HL-60 (cell line): Measurements from ENCODE around the gene SMIM13.

Experiments used
- GABPA ChIP-seq: IDR thresholded peaks from 2 replicates; pipeline ENCODE4 v1.6.1; 2012; ENCODE audit warnings: low read depth
- POLR2AphosphoS5 ChIP-seq: IDR thresholded peaks from 2 replicates; pipeline ENCODE4 v1.6.1; 2012; ENCODE audit warnings: low read depth
- SPI1 ChIP-seq: IDR thresholded peaks from 2 replicates; pipeline ENCODE4 v1.6.1; 2012; ENCODE audit warnings: low read depth, mild to moderate bottlenecking, borderline replicate concordance
- TF ChIP-seq, protein P1 (sequence below): IDR thresholded peaks from one replicate; pipeline ENCODE4 v1.5.1; 2011; ENCODE audit warnings: low read length, control low read depth, inconsistent platforms; ENCODE audit not compliant: insufficient read depth
- TF ChIP-seq, protein P2 (sequence below): IDR thresholded peaks from 2 replicates; pipeline ENCODE4 v1.6.1; 2012; ENCODE audit warnings: low read depth; ENCODE audit not compliant: insufficient replicate concordance

DNA sequence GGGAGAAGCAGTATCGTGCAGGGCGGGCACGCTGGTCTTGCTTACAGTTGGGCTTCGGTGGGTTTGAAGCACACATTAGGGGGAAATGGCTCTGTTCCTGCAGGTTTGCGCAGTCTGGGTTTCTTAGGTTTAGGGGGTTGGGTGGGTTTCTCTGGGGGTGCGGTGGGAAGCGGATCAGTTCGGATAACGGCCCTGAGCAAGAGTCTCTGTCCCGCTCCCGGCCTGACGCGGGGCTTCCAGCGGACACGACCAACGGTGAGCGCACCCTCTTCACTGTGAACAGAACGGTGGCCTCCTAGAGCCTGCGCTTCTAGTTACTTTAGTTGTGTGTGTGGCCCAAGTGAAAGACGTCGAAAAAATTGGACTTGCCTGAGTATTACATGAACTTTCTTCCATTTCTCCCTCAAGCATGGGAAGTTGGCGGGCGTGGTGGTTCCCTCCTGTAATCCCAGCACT, 48.9 kb upstream of the SMIM13 start:
- TF ChIP-seq, protein P1, sequence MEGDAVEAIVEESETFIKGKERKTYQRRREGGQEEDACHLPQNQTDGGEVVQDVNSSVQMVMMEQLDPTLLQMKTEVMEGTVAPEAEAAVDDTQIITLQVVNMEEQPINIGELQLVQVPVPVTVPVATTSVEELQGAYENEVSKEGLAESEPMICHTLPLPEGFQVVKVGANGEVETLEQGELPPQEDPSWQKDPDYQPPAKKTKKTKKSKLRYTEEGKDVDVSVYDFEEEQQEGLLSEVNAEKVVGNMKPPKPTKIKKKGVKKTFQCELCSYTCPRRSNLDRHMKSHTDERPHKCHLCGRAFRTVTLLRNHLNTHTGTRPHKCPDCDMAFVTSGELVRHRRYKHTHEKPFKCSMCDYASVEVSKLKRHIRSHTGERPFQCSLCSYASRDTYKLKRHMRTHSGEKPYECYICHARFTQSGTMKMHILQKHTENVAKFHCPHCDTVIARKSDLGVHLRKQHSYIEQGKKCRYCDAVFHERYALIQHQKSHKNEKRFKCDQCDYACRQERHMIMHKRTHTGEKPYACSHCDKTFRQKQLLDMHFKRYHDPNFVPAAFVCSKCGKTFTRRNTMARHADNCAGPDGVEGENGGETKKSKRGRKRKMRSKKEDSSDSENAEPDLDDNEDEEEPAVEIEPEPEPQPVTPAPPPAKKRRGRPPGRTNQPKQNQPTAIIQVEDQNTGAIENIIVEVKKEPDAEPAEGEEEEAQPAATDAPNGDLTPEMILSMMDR: no peak
- TF ChIP-seq POLR2AphosphoS5 (no peak), SPI1 (no peak), GABPA (no peak)
- TF ChIP-seq, protein P2, sequence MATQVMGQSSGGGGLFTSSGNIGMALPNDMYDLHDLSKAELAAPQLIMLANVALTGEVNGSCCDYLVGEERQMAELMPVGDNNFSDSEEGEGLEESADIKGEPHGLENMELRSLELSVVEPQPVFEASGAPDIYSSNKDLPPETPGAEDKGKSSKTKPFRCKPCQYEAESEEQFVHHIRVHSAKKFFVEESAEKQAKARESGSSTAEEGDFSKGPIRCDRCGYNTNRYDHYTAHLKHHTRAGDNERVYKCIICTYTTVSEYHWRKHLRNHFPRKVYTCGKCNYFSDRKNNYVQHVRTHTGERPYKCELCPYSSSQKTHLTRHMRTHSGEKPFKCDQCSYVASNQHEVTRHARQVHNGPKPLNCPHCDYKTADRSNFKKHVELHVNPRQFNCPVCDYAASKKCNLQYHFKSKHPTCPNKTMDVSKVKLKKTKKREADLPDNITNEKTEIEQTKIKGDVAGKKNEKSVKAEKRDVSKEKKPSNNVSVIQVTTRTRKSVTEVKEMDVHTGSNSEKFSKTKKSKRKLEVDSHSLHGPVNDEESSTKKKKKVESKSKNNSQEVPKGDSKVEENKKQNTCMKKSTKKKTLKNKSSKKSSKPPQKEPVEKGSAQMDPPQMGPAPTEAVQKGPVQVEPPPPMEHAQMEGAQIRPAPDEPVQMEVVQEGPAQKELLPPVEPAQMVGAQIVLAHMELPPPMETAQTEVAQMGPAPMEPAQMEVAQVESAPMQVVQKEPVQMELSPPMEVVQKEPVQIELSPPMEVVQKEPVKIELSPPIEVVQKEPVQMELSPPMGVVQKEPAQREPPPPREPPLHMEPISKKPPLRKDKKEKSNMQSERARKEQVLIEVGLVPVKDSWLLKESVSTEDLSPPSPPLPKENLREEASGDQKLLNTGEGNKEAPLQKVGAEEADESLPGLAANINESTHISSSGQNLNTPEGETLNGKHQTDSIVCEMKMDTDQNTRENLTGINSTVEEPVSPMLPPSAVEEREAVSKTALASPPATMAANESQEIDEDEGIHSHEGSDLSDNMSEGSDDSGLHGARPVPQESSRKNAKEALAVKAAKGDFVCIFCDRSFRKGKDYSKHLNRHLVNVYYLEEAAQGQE: no peak
